SK-N-SH treated with all-trans-retinoic acid at 6 μM for 48 hours (cell line): ENCODE measurements around the gene KLHL3.

Source experiments
- GLIS3 ChIP-seq: fragments of 250-450 bp; sonication (Bioruptor Pico); IDR thresholded peaks from 2 replicates; pipeline ENCODE4 v1.5.0; 2020; ENCODE audit warnings: mild to moderate bottlenecking, moderate library complexity
- ISL1 ChIP-seq: fragments of 250-450 bp; sonication (Bioruptor Pico); IDR thresholded peaks from 2 replicates; pipeline ENCODE4 v2.1.2; 2022; ENCODE audit warnings: mild to moderate bottlenecking, moderate library complexity
- POU6F1 ChIP-seq: fragments of 250-450 bp; sonication (Bioruptor Pico); IDR thresholded peaks from 2 replicates; pipeline ENCODE4 v1.8.0; 2021; ENCODE audit warnings: low read depth, mild to moderate bottlenecking, moderate library complexity, borderline replicate concordance
- ZC3H10 ChIP-seq: fragments of 250-450 bp; sonication (Bioruptor Pico); IDR thresholded peaks from 2 replicates; pipeline ENCODE4 v1.5.1; 2021; ENCODE audit warnings: mild to moderate bottlenecking, moderate library complexity
- ZFP3 ChIP-seq: fragments of 250-450 bp; sonication (Bioruptor Pico); IDR thresholded peaks from 2 replicates; pipeline ENCODE4 v1.5.0; 2020; ENCODE audit warnings: mild to moderate bottlenecking, moderate library complexity
- TF ChIP-seq, protein P1 (sequence below): fragments of 250-450 bp; sonication (Bioruptor Pico); IDR thresholded peaks from 2 replicates; pipeline ENCODE4 v1.5.1; 2020; ENCODE audit warnings: low read depth, mild to moderate bottlenecking, moderate library complexity

DNA sequence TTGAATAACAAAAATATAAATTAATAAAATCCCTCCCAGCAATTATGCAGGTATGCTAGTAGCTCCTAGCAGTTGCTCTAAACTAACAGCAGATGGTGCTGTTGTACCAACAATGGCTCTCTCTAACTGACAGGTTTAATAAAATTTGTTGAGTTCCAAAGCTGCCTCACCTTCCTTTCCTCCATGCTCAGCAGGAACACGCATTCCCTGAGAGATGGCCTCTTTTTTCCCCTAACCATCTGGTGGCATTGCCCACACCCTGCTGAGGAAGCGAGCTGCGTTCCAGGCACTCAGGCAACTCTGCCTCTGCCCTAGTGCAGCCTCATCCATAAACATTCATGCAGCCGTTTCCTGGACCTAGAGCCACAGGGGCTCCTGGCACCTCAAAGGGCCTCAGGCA is 106.2 kb downstream of the KLHL3 start:
- TF ChIP-seq, protein P1, sequence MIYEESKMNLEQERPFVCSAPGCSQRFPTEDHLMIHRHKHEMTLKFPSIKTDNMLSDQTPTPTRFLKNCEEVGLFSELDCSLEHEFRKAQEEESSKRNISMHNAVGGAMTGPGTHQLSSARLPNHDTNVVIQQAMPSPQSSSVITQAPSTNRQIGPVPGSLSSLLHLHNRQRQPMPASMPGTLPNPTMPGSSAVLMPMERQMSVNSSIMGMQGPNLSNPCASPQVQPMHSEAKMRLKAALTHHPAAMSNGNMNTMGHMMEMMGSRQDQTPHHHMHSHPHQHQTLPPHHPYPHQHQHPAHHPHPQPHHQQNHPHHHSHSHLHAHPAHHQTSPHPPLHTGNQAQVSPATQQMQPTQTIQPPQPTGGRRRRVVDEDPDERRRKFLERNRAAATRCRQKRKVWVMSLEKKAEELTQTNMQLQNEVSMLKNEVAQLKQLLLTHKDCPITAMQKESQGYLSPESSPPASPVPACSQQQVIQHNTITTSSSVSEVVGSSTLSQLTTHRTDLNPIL = no peak
- TF ChIP-seq ISL1 (CRISPR knock-in tag) = no peak
- no peak for TF ChIP-seq ZFP3
- TF ChIP-seq POU6F1 (CRISPR knock-in tag) = no peak
- TF ChIP-seq GLIS3 (CRISPR knock-in tag) = no peak
- TF ChIP-seq ZC3H10 = no peak
